Measurements from ENCODE around the gene WDR31. TPM values are rescaled to one million over a fixed set of nuclear protein-coding genes. Genes with fewer than 3 reads are reported as not detected.
A peak's percentile ranks its signal among the peaks of the same experiment; 100 is the strongest.

The WDR31 gene
- polyA plus RNA-seq, 2 of the 4 experiments (the other 2 are of a cell fraction) = 1.9 to 2.9 TPM

- POLR2A ChIA-PET = interaction anchor here (1.3 to 5.4 kb wide), 2 partner anchors 8 to 27 kb away, joined by 4 to 29 read pairs; partner anchors contain the start of gene WDR31
- no peak overlapping the region for H3K27ac ChIP-seq
- CTCF ChIA-PET = interaction anchor here (0.6 to 2.8 kb wide), 9 partner anchors 8 to 95 kb away, joined by 3 to 11 read pairs (median 3); partner anchors contain the start of gene WDR31
- H3K4me3 ChIP-seq = no peak overlapping the region
- H3K9me3 ChIP-seq = no peaks in the 10 kb centered on the region
- FAIRE-seq = no peak
- ATAC-seq = peak in 1 of 2 experiments; percentile 52; a peak in 3 of 6 replicates
- TF ChIP-seq POLR2A (IDR thresholded peaks at IDR 0.05; ENCODE audit: low read length) (no peak), HDAC2 (IDR thresholded peaks at IDR 0.05) (no peak), ZC3H11A (IDR thresholded peaks at IDR 0.05) (no peak), BCL3 (IDR thresholded peaks at IDR 0.05) (no peak), FOSL2 (IDR thresholded peaks at IDR 0.05) (no peak), FOSL2 (CRISPR knock-in tag; IDR thresholded peaks at IDR 0.05) (no peak), ESRRA (IDR thresholded peaks at IDR 0.05; ENCODE audit: borderline replicate concordance, low read length) (no peak), SMC3 (IDR thresholded peaks at IDR 0.05) (no peak), FOXS1 (CRISPR knock-in tag; IDR thresholded peaks at IDR 0.05) (no peak), E2F6 (IDR thresholded peaks at IDR 0.05; ENCODE audit: borderline replicate concordance, low read depth) (no peak), NPAS2 (CRISPR knock-in tag; IDR thresholded peaks at IDR 0.05; ENCODE audit: borderline replicate concordance) (no peak), KDM1A (IDR thresholded peaks at IDR 0.05; ENCODE audit: low read depth) (no peak), MAZ (IDR thresholded peaks at IDR 0.05; ENCODE audit: borderline replicate concordance, low read depth, low read length) (no peak)
- H3K4me2 ChIP-seq = no peak overlapping the region
- 56% methylated on average over 3 of the region's 3 CpGs for WGBS (ENCODE audit: missing lambda C conversion rate)
- peaks cover 6% of the 10 kb centered on the region; the same call in 1 of the 3 replicates for H3K4me1 ChIP-seq
- no peak for DNase-seq (ENCODE audit: low read depth in 1 of 2, low spot score in 1 of 2)
These were observed 8.4 kb upstream of the WDR31 start for GRCh38 chr9:113348437-113348836.

GRCh38 chr9:113345671-113346070 is 5.6 kb upstream of the WDR31 start:
- ChIA-PET CTCF (interaction anchor here (1.3 to 1.6 kb wide), 2 partner anchors 26 to 55 kb away, joined by 4 to 6 read pairs; partner anchors contain the start of gene ALAD), POLR2A (no interaction called here)
- no peak overlapping the region for H3K4me2 ChIP-seq
- no peaks in the 10 kb centered on the region for H3K9me3 ChIP-seq
- TF ChIP-seq NPAS2 (CRISPR knock-in tag; IDR thresholded peaks at IDR 0.05; ENCODE audit: borderline replicate concordance) (no peak), CBX2 (IDR thresholded peaks at IDR 0.05; ENCODE audit: borderline replicate concordance, low read depth) (no peak), MAFK (IDR thresholded peaks at IDR 0.05; ENCODE audit: partially characterized antibody) (no peak), SMC3 (IDR thresholded peaks at IDR 0.05) (no peak), CEBPB (IDR thresholded peaks at IDR 0.05) (no peak), RAD21 (conservative IDR thresholded peaks at IDR 0.05 in 1 of 2, IDR thresholded peaks at IDR 0.05 in 1 of 2) (no peak), FOSB (CRISPR knock-in tag; IDR thresholded peaks at IDR 0.05) (no peak), FOXS1 (CRISPR knock-in tag; IDR thresholded peaks at IDR 0.05) (no peak), RNF2 (IDR thresholded peaks at IDR 0.05; ENCODE audit: borderline replicate concordance, low read depth) (no peak), SREBF2 (IDR thresholded peaks at IDR 0.05) (no peak), POLR2A (IDR thresholded peaks at IDR 0.05; ENCODE audit: low read length) (no peak), MYC (IDR thresholded peaks at IDR 0.05; ENCODE audit: borderline replicate concordance, low read length) (no peak), PHF8 (IDR thresholded peaks at IDR 0.05; ENCODE audit: borderline replicate concordance, low read depth) (no peak), EHMT2 (IDR thresholded peaks at IDR 0.05; ENCODE audit: low read depth) (no peak), TFCP2L1 (CRISPR knock-in tag; IDR thresholded peaks at IDR 0.05) (no peak), EP300 (IDR thresholded peaks at IDR 0.05) (no peak), RARB (CRISPR knock-in tag; IDR thresholded peaks at IDR 0.05) (no peak)
- TF ChIP-seq, protein P1, sequence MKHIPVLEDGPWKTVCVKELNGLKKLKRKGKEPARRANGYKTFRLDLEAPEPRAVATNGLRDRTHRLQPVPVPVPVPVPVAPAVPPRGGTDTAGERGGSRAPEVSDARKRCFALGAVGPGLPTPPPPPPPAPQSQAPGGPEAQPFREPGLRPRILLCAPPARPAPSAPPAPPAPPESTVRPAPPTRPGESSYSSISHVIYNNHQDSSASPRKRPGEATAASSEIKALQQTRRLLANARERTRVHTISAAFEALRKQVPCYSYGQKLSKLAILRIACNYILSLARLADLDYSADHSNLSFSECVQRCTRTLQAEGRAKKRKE (CRISPR knock-in tag; IDR thresholded peaks at IDR 0.05; ENCODE audit: low read depth) = no peak
- TF ChIP-seq, protein P2, sequence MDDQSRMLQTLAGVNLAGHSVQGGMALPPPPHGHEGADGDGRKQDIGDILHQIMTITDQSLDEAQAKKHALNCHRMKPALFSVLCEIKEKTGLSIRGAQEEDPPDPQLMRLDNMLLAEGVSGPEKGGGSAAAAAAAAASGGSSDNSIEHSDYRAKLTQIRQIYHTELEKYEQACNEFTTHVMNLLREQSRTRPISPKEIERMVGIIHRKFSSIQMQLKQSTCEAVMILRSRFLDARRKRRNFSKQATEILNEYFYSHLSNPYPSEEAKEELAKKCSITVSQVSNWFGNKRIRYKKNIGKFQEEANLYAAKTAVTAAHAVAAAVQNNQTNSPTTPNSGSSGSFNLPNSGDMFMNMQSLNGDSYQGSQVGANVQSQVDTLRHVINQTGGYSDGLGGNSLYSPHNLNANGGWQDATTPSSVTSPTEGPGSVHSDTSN (IDR thresholded peaks at IDR 0.05) = no peak
- no peak overlapping the region for H3K4me3 ChIP-seq
- DNase-seq (ENCODE audit: low read depth in 1 of 2, low spot score in 1 of 2) = no peak
- FAIRE-seq = no peak
- no peak overlapping the region for H3K27ac ChIP-seq
- WGBS (ENCODE audit: missing lambda C conversion rate) = 58% methylated on average over 1 of the region's 1 CpG
- no peak for ATAC-seq
- H3K4me1 ChIP-seq = peaks cover 6% of the 10 kb centered on the region; the same call in 1 of the 3 replicates

Data from A549 (cell line).